HepG2 (cell line): ENCODE data around the gene MVP. TPM values are rescaled to one million over a fixed set of nuclear protein-coding genes. Genes with fewer than 3 reads are reported as not detected.

ENCODE experiments used
- ARNT ChIP-seq: fragments of 450-650 bp; IDR thresholded peaks from 2 replicates; pipeline ENCODE4 v1.6.1; 2017
- CTCF ChIP-seq: sonication (generic); formaldehyde crosslinking; IDR thresholded peaks from 2 replicates; pipeline ENCODE4 v1.5.0; 2020; ENCODE audit warnings: mild to moderate bottlenecking, missing genetic modification reagents, moderate library complexity
- LCORL ChIP-seq, 2 experiments: fragments of 450-650 bp in 1 of 2; sonication (generic) in 1 of 2; formaldehyde crosslinking in 1 of 2; IDR thresholded peaks; 2 replicates each; pipeline versions ENCODE4 v1.5.0 to v1.6.1; 2017 to 2020; ENCODE audit warnings: antibody characterized with exemption in 1 of 2, missing genetic modification reagents in 1 of 2
- PLRG1 ChIP-seq: fragments of 450-650 bp; conservative IDR thresholded peaks from 2 replicates; pipeline ENCODE4 v1.6.1; 2016
- SAP130 ChIP-seq: IDR thresholded peaks from 2 replicates; pipeline ENCODE4 v1.6.1; 2016; ENCODE audit warnings: low read depth
- SIX4 ChIP-seq: sonication (generic); formaldehyde crosslinking; IDR thresholded peaks from 2 replicates; pipeline ENCODE4 v1.4.0; 2020; ENCODE audit warnings: missing genetic modification reagents
- SSRP1 ChIP-seq: IDR thresholded peaks from 2 replicates; pipeline ENCODE4 v1.6.1; 2016; ENCODE audit warnings: control low read depth
- STAT6 ChIP-seq: sonication (generic); formaldehyde crosslinking; IDR thresholded peaks from 2 replicates; pipeline ENCODE4 v1.4.0; 2020; ENCODE audit warnings: missing genetic modification reagents, mild to moderate bottlenecking, borderline replicate concordance
- TEAD2 ChIP-seq: sonication (generic); formaldehyde crosslinking; IDR thresholded peaks from 2 replicates; pipeline ENCODE4 v1.9.0; 2021; ENCODE audit warnings: missing genetic modification reagents
- YEATS4 ChIP-seq: sonication (generic); formaldehyde crosslinking; IDR thresholded peaks from 2 replicates; pipeline ENCODE4 v1.4.0; 2020; ENCODE audit warnings: missing genetic modification reagents, borderline replicate concordance
- ZNF264 ChIP-seq: sonication (generic); formaldehyde crosslinking; IDR thresholded peaks from 2 replicates; pipeline ENCODE4 v1.4.0; 2020; ENCODE audit warnings: missing genetic modification reagents
- ZNF512B ChIP-seq: sonication (generic); formaldehyde crosslinking; IDR thresholded peaks from 2 replicates; pipeline ENCODE4 v1.5.1; 2020; ENCODE audit warnings: missing genetic modification reagents, mild to moderate bottlenecking, borderline replicate concordance
- ZNF552 ChIP-seq: sonication (generic); formaldehyde crosslinking; IDR thresholded peaks from 2 replicates; pipeline ENCODE4 v1.9.0; 2022; ENCODE audit warnings: missing genetic modification reagents, mild to moderate bottlenecking, borderline replicate concordance
- ZNF747 ChIP-seq: sonication (generic); formaldehyde crosslinking; IDR thresholded peaks from 2 replicates; pipeline ENCODE4 v1.8.1; 2023; ENCODE audit warnings: missing genetic modification reagents, mild to moderate bottlenecking, borderline replicate concordance
- ZNF788 ChIP-seq: sonication (generic); formaldehyde crosslinking; IDR thresholded peaks from 2 replicates; pipeline ENCODE4 v1.5.0; 2020; ENCODE audit warnings: mild to moderate bottlenecking, missing genetic modification reagents, borderline replicate concordance
- ZNF891 ChIP-seq: sonication (generic); formaldehyde crosslinking; IDR thresholded peaks from 2 replicates; pipeline ENCODE4 v1.5.0; 2020; ENCODE audit warnings: mild to moderate bottlenecking, missing genetic modification reagents
- ZSCAN25 ChIP-seq: sonication (generic); formaldehyde crosslinking; IDR thresholded peaks from 2 replicates; pipeline ENCODE4 v1.8.0; 2022; ENCODE audit warnings: mild to moderate bottlenecking, missing genetic modification reagents
- polyA plus RNA-seq, 8 experiments: library from polyadenylated mRNA; depleted of rRNA in 3 of 8; stranded (reverse) in 7 of 8; unstranded in 1 of 8; fragments of >200 nt; fragmentation: Illumina TruSeq in 4 of 8; extraction: Trizol in 4 of 8; gene quantifications; 2 replicates each; pipeline versions ENCODE4 v1.2.1 to v1.2.3, GENCODE V29; 2011 to 2016; ENCODE audit warnings: low read depth in 4 of 8, missing spikeins in 1 of 8, mixed read lengths in 1 of 8; ENCODE audit not compliant: insufficient read depth in 1 of 8
- total RNA-seq, 5 experiments: library from RNA; depleted of rRNA; stranded (reverse); fragments of >200 nt; fragmentation: Illumina TruSeq; extraction: Trizol; gene quantifications; 2 replicates each; pipeline ENCODE4 v1.2.3, GENCODE V29; 2016; ENCODE audit warnings: low read depth in 1 of 5
- TF ChIP-seq, protein P1 (sequence below): sonication (generic); formaldehyde crosslinking; IDR thresholded peaks from 2 replicates; pipeline ENCODE4 v1.4.0; 2020; ENCODE audit warnings: missing genetic modification reagents

Gene MVP
- total and polyA plus RNA-seq, 2 of the 13 experiments (the other 11 are each of a cell fraction or from before 2014, with no cell fraction given): 22.9 to 43.5 TPM

- TF ChIP-seq ZNF512B (CRISPR knock-in tag) (0 out of 2 replicates have a peak, but pooled peaks have one; percentile 46), ZNF264 (no peak), ZNF788 (CRISPR knock-in tag) (peak; percentile 74; the same call in 1 of the 2 replicates), SIX4 (no peak), ZSCAN25 (peak; percentile 72), ZNF891 (CRISPR knock-in tag) (peak; percentile 69; the same call in 1 of the 2 replicates), LCORL (IDR thresholded peaks at IDR 0.05) (no peak), LCORL (CRISPR knock-in tag; IDR thresholded peaks at IDR 0.05) (no peak), ARNT (no peak), SSRP1 (CRISPR knock-in tag) (peak; percentile 87), SAP130 (CRISPR knock-in tag) (peak; percentile 72), STAT6 (CRISPR knock-in tag) (no peak), PLRG1 (no peak), CTCF (peak; percentile 97), ZNF747 (CRISPR knock-in tag) (0 out of 2 replicates have a peak, but pooled peaks have one; percentile 30), YEATS4 (CRISPR knock-in tag) (peak; percentile 42; the same call in 1 of the 2 replicates), TEAD2 (CRISPR knock-in tag) (no peak), ZNF552 (CRISPR knock-in tag) (peak; percentile 51; the same call in 1 of the 2 replicates)
- TF ChIP-seq, protein P1, sequence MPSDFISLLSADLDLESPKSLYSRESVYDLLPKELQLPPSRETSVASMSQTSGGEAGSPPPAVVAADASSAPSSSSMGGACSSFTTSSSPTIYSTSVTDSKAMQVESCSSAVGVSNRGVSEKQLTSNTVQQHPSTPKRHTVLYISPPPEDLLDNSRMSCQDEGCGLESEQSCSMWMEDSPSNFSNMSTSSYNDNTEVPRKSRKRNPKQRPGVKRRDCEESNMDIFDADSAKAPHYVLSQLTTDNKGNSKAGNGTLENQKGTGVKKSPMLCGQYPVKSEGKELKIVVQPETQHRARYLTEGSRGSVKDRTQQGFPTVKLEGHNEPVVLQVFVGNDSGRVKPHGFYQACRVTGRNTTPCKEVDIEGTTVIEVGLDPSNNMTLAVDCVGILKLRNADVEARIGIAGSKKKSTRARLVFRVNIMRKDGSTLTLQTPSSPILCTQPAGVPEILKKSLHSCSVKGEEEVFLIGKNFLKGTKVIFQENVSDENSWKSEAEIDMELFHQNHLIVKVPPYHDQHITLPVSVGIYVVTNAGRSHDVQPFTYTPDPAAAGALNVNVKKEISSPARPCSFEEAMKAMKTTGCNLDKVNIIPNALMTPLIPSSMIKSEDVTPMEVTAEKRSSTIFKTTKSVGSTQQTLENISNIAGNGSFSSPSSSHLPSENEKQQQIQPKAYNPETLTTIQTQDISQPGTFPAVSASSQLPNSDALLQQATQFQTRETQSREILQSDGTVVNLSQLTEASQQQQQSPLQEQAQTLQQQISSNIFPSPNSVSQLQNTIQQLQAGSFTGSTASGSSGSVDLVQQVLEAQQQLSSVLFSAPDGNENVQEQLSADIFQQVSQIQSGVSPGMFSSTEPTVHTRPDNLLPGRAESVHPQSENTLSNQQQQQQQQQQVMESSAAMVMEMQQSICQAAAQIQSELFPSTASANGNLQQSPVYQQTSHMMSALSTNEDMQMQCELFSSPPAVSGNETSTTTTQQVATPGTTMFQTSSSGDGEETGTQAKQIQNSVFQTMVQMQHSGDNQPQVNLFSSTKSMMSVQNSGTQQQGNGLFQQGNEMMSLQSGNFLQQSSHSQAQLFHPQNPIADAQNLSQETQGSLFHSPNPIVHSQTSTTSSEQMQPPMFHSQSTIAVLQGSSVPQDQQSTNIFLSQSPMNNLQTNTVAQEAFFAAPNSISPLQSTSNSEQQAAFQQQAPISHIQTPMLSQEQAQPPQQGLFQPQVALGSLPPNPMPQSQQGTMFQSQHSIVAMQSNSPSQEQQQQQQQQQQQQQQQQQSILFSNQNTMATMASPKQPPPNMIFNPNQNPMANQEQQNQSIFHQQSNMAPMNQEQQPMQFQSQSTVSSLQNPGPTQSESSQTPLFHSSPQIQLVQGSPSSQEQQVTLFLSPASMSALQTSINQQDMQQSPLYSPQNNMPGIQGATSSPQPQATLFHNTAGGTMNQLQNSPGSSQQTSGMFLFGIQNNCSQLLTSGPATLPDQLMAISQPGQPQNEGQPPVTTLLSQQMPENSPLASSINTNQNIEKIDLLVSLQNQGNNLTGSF (CRISPR knock-in tag): no peak
Observed at GRCh38 chr16:29784901-29785500, 35.3 kb upstream of the MVP start (continued).
